Neural progenitor cell (in vitro differentiated cells): ENCODE measurements around the gene CD9.

Experiments
- CTCF ChIP-seq: fragments of 200-600 bp; sonication (generic); IDR thresholded peaks from 2 replicates; pipeline ENCODE4 v1.5.1; 2017; ENCODE audit warnings: antibody characterized with exemption, mild to moderate bottlenecking
- EZH2 ChIP-seq: fragments of 200-600 bp; sonication (generic); IDR thresholded peaks from 2 replicates; pipeline ENCODE4 v1.6.1; 2017; ENCODE audit warnings: antibody characterized with exemption, mild to moderate bottlenecking, moderate library complexity
- EZH2phosphoT487 ChIP-seq: fragments of 200-600 bp; sonication (generic); IDR thresholded peaks from 2 replicates; pipeline ENCODE4 v1.6.1; 2017; ENCODE audit warnings: antibody characterized with exemption

DNA sequence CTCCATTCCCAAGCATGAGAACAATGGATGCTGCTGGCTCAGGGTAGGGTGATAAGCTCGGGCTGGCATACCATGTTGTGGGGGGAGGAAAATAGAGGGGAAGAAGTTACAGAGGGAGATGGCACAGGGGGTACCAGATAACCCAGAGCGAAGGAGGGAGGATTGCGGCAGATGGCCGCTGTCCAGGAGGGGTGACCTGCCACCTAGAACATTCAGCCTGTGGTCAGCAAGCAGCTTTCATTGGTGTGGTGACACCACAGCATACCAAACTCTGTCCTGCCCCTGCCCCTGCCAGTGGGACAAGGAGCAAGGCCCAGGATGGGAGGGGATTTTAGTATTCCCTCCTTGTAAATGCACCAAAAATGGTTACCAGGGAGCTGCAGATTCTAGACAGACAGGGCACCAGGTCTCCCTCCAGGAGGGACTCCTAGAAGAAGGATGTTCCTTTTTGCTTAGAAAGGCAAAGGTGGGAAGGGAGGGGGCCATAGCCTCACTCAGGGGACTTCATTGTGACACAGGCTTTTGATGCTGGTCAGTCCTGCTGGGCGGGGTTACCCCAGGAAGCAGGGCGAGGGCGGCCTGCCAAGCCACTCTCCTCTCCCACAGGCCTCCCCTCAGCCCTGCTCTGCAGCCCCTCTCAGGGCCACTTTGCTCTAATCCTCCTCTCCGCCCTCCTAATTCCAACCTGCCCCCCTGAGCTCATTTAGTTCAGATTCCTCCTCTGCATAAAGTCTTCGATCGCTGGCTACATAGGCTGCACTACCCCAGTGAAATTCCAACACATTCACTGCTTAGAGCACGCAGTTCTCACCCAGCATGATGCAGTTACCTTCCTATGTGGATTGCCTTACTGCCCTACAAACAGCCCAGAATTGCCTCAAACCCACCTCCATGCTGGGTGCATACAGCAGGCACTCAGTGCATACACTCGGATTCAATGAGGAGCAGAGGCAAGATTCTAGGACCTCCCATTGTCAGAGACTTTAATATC is 74.3 kb downstream of the CD9 start:
- TF ChIP-seq CTCF (no peak), EZH2phosphoT487 (no peak), EZH2 (no peak)
